ENCODE data around the gene PITPNB. TPM values are rescaled to one million over a fixed set of nuclear protein-coding genes. Genes with fewer than 3 reads are reported as not detected.

PITPNB gene
- polyA plus RNA-seq, 1 donor (not counting 4 experiments of a cell fraction or from before 2014, with no cell fraction given) = 81.6 TPM

DNA sequence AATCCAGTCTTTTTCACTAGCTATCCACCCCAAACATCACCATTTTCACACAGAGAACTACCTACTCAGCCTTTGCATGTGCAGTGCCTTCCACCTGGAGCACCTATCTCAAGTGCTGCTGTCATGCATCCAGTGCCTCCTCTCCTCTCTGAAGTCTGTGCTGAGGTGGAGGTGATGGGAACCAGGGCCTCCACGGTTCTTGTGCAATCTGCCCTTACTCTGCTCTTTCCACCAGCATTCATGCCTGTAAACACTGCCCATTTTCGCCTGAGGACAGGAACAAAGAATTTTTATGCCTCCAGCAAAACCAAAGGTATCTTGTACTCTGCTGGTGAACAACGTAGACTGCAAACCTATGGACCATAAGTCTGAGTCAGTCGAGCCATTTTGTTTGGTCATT is 27.0 kb downstream of the PITPNB start:
- Histone ChIP-seq H3K4me1 (ENCODE audit: control insufficient read depth, extremely low read depth, insufficient read depth, low read length) (peaks cover under 1% of the 10 kb centered on the region), H3K4me2 (ENCODE audit: control insufficient read depth, extremely low read depth, insufficient read depth, low read depth, low read length) (no peak overlapping the region), H3K9me3 (ENCODE audit: control insufficient read depth, low read depth, low read length) (no peaks in the 10 kb centered on the region), H3K27me3 (ENCODE audit: control insufficient read depth, extremely low read depth, insufficient read depth, low read length) (no peaks in the 10 kb centered on the region), H3K9me1 (ENCODE audit: control insufficient read depth, extremely low read depth, insufficient read depth, low read length) (no peaks in the 10 kb centered on the region), H3K79me2 (ENCODE audit: control insufficient read depth, insufficient read depth, low read length) (peaks cover 44% of the 10 kb centered on the region), H2AFZ (ENCODE audit: control insufficient read depth, low read length) (no peak overlapping the region), H3K36me3 (ENCODE audit: control insufficient read depth in 2 of 2, extremely low read depth in 1 of 2, insufficient read depth in 2 of 2, low read length in 2 of 2) (peaks cover 36 to 41% of the 10 kb centered on the region in 2 experiments), H3K27ac (ENCODE audit: control insufficient read depth, insufficient read depth, low read length) (no peak overlapping the region), H3K4me3 (ENCODE audit: control insufficient read depth in 2 of 3, extremely low read depth in 1 of 3, insufficient read depth in 2 of 3, low read depth in 1 of 3, low read length in 3 of 3) (no peak overlapping the region), H3K9ac (ENCODE audit: control insufficient read depth, extremely low read depth, insufficient read depth, low read length) (no peak overlapping the region), H4K20me1 (ENCODE audit: control insufficient read depth, extremely low read depth, insufficient read depth, low read length) (no peaks in the 10 kb centered on the region)
- FAIRE-seq (no peak), DNase-seq (ENCODE audit: low read depth, low spot score) (no peak)
- dilution Hi-C loops (cut with MboI; ENCODE audit: extremely low pct_ligation_motif_present, low sequenced_read_pairs) = no loop called here
- TF ChIP-seq, protein P1, sequence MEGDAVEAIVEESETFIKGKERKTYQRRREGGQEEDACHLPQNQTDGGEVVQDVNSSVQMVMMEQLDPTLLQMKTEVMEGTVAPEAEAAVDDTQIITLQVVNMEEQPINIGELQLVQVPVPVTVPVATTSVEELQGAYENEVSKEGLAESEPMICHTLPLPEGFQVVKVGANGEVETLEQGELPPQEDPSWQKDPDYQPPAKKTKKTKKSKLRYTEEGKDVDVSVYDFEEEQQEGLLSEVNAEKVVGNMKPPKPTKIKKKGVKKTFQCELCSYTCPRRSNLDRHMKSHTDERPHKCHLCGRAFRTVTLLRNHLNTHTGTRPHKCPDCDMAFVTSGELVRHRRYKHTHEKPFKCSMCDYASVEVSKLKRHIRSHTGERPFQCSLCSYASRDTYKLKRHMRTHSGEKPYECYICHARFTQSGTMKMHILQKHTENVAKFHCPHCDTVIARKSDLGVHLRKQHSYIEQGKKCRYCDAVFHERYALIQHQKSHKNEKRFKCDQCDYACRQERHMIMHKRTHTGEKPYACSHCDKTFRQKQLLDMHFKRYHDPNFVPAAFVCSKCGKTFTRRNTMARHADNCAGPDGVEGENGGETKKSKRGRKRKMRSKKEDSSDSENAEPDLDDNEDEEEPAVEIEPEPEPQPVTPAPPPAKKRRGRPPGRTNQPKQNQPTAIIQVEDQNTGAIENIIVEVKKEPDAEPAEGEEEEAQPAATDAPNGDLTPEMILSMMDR (optimal IDR thresholded peaks at IDR 0.05 in 1 of 3, IDR thresholded peaks at IDR 0.05 in 1 of 3, conservative IDR thresholded peaks at IDR 0.05 in 1 of 3; ENCODE audit: extremely low read depth in 1 of 3, insufficient read depth in 2 of 3, low read length in 3 of 3) = no peak
- no peak for TF ChIP-seq EZH2 (IDR thresholded peaks at IDR 0.05; ENCODE audit: low read length)

DNA sequence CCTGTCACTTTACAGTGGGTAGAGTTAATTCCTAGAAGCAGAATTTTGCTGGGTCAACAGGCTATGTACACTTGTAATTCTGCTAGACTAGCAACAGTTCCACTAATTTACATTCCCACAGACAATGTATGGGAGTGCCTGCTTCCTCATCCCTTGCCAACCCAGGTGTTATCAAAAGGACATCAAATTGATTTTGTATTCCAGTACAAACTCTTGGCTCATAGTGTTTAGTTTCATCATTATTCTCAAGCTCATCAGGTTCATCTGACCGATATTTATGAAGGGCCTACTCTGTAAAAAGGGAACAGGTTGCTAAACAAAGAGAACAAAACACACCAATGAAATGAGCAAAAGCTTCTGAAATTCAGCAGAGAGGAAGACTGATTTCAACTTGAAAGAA is 30.7 kb downstream of the PITPNB start:
- peaks cover 7% of the 10 kb centered on the region for H4K20me1 ChIP-seq (ENCODE audit: control insufficient read depth, extremely low read depth, insufficient read depth, low read length)
- no peaks in the 10 kb centered on the region for H3K9me1 ChIP-seq (ENCODE audit: control insufficient read depth, extremely low read depth, insufficient read depth, low read length)
- H3K36me3 ChIP-seq (ENCODE audit: control insufficient read depth in 2 of 2, extremely low read depth in 1 of 2, insufficient read depth in 2 of 2, low read length in 2 of 2) = peaks cover 36 to 39% of the 10 kb centered on the region in 2 experiments
- no peaks in the 10 kb centered on the region for H3K9me3 ChIP-seq (ENCODE audit: control insufficient read depth, low read depth, low read length)
- no peak overlapping the region for H3K27ac ChIP-seq (ENCODE audit: control insufficient read depth, insufficient read depth, low read length)
- no peak overlapping the region for H3K9ac ChIP-seq (ENCODE audit: control insufficient read depth, extremely low read depth, insufficient read depth, low read length)
- FAIRE-seq (no peak), DNase-seq (ENCODE audit: low read depth, low spot score) (no peak)
- H3K4me1 ChIP-seq (ENCODE audit: control insufficient read depth, extremely low read depth, insufficient read depth, low read length) = peaks cover 9% of the 10 kb centered on the region
- dilution Hi-C loops (cut with MboI; ENCODE audit: extremely low pct_ligation_motif_present, low sequenced_read_pairs) = no loop called here
- H3K4me2 ChIP-seq (ENCODE audit: control insufficient read depth, extremely low read depth, insufficient read depth, low read depth, low read length) = no peak overlapping the region
- peaks cover 54% of the 10 kb centered on the region for H3K79me2 ChIP-seq (ENCODE audit: control insufficient read depth, insufficient read depth, low read length)
- TF ChIP-seq EZH2 (IDR thresholded peaks at IDR 0.05; ENCODE audit: low read length) = no peak
- TF ChIP-seq, protein P1 (optimal IDR thresholded peaks at IDR 0.05 in 1 of 3, IDR thresholded peaks at IDR 0.05 in 1 of 3, conservative IDR thresholded peaks at IDR 0.05 in 1 of 3; ENCODE audit: extremely low read depth in 1 of 3, insufficient read depth in 2 of 3, low read length in 3 of 3) = no peak
- no peaks in the 10 kb centered on the region for H3K27me3 ChIP-seq (ENCODE audit: control insufficient read depth, extremely low read depth, insufficient read depth, low read length)
- H3K4me3 ChIP-seq (ENCODE audit: control insufficient read depth in 2 of 3, extremely low read depth in 1 of 3, insufficient read depth in 2 of 3, low read depth in 1 of 3, low read length in 3 of 3) = no peak overlapping the region
- no peak overlapping the region for H2AFZ ChIP-seq (ENCODE audit: control insufficient read depth, low read length)

Data from keratinocyte (primary cell).